ENCODE measurements around the gene DYSF.

Gene DYSF

DNA sequence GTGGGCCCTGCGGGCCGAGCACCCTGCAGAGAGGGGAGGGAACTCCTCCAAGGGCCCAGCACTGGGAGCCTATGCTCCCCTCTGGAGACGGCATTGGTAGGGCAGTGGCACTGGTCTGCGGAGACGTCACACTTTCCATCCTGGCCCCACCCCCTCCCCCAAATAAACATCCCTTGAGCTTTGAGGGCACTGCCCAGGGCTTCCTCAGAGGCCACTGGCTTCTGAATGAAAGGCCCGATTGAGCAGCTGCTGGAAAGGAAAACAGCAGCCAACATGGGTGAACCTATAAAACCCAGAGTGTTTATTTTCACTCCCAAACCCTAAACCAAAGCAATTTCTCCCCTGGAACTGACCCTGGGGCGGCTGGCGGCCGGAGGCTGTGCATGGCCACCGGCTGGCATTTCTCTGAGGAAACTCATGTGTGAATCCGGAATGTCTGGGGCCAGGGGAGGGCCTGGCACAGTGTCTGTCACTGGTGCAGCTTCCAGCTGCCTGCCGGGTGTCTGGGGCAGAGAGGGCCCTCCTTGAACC is 138.9 kb downstream of the DYSF start:
- no peak for DNase-seq (ENCODE audit: low read depth, low spot score)
- no peak overlapping the region for H3K27ac ChIP-seq

DNA sequence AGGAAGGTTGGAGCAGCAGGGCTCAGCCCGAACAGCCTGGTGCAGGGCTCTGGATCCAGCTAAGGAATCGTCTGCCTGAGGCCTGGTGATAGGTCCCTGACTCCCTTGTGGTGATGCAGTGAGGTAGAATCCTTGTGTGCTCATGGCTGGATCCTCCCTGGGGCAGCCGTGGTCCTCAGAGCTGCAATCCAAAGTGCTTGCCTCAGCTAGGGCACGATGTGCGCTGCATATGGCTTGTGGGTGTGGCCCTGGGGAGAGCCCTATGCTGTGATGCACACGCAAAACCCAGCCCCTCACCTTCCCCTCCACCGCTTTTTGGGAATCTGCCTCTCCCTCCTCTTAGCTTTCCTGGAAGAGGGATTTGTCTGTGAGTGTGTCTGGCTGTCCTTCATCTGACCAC is 142.2 kb downstream of the DYSF start:
- no peak overlapping the region for H3K27ac ChIP-seq
- no peak for DNase-seq (ENCODE audit: low read depth, low spot score)

DNA sequence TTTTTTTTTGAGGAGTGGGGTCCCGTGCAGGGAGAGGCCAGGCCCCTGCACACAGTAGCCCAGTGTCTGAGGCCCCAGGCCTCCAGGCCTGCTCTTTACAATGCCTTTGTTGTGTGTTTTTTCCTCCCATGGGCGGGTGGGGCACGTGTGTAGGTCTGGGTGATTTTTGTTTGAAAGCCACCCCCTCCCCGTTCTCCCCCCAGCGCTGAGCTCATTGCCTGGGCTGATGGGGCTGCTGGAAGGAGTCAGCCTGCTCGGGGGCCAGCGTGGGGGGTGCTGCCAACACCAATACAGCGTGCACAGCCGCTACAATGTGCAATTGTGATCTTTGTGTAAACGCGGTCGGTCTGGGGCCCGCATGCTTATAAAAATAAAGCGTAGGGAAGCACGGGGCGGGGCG is 142.7 kb downstream of the DYSF start:
- H3K27ac ChIP-seq = no peak overlapping the region
- no peak for DNase-seq (ENCODE audit: low read depth, low spot score)

- H3K27ac ChIP-seq = no peak overlapping the region
- DNase-seq (ENCODE audit: low read depth, low spot score) = no peak
Measured at GRCh38 chr2:71597756-71598155, 144.4 kb downstream of the DYSF start.

DNA sequence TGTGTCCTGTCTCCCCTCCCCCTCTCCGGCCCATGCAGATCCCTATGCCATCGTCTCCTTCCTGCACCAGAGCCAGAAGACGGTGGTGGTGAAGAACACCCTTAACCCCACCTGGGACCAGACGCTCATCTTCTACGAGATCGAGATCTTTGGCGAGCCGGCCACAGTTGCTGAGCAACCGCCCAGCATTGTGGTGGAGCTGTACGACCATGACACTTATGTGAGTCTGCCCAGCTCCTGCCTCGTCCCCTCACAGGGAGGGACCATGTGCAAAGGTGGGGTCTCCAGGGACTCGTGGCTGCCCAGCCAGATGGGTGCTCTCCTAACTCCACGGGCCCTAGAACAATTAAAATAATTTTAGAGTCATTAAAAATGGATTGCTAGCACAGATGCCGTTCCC is 145.2 kb downstream of the DYSF start:
- no peak overlapping the region for H3K27ac ChIP-seq
- no peak for DNase-seq (ENCODE audit: low read depth, low spot score)

DNA sequence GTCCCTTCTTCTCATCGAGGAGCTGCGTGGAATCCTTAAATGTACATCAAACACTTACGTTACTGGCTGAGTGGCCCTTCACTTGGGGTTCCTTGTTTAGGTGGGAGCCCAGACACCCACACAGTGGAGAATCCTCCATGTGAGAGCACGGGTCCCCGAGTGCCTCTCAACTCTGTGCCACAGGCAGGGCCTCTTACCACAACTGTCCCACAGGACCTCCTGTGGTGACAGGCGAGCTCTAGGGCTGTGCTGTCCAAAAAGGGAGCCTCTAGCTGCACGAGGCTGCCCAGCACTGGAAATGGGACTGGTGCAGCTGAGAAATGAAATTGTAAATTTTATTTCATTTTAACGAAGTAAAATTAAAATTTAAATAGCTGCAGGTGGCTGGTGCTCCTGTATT is 145.7 kb downstream of the DYSF start:
- no peak for DNase-seq (ENCODE audit: low read depth, low spot score)
- no peak overlapping the region for H3K27ac ChIP-seq

DNA sequence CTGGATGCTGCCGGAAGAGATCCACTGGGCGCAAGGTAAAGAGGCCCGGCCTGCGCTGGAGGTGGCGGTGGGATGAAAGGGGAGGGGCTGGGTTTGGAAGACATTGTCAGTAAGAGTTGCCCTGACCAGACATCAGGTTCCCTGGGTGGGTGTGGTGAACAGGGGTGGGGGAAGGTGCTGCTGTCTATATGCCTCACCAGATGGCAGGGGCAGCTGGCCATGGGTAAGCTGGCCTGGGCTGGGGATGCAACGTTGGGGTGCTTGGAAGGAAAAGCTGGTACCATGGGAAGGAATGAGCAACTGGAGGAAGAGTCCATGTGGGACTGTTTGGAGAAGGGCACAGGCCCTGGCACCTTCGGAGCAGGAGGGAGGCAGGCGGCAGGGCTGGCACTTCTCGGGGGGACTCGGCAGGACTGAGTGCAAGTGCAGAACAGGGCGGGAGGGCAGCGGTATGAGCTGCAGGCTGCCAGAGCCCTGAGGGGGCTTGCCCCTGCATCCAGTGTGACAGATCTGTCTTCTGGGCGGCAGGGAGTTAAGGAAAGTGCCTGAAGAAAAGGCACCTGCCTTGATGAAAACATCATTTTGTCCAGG is 146.4 kb downstream of the DYSF start:
- no peak overlapping the region for H3K27ac ChIP-seq
- DNase-seq (ENCODE audit: low read depth, low spot score) = no peak

DNA sequence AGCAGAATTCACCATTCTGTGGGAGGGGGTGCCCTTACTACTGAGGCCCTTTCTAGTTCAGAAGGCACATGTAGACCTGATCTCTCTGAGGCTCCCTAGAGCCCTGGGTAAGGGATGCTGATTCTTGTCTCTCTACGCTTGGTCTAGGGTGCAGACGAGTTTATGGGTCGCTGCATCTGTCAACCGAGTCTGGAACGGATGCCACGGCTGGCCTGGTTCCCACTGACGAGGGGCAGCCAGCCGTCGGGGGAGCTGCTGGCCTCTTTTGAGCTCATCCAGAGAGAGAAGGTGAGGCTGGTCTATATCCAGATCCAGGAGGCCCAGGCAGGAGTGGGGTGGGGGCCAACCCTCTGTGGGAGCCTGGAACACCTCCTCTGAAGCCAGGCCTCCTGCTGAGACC is 147.2 kb downstream of the DYSF start:
- no peak overlapping the region for H3K27ac ChIP-seq
- DNase-seq (ENCODE audit: low read depth, low spot score) = no peak

DNA sequence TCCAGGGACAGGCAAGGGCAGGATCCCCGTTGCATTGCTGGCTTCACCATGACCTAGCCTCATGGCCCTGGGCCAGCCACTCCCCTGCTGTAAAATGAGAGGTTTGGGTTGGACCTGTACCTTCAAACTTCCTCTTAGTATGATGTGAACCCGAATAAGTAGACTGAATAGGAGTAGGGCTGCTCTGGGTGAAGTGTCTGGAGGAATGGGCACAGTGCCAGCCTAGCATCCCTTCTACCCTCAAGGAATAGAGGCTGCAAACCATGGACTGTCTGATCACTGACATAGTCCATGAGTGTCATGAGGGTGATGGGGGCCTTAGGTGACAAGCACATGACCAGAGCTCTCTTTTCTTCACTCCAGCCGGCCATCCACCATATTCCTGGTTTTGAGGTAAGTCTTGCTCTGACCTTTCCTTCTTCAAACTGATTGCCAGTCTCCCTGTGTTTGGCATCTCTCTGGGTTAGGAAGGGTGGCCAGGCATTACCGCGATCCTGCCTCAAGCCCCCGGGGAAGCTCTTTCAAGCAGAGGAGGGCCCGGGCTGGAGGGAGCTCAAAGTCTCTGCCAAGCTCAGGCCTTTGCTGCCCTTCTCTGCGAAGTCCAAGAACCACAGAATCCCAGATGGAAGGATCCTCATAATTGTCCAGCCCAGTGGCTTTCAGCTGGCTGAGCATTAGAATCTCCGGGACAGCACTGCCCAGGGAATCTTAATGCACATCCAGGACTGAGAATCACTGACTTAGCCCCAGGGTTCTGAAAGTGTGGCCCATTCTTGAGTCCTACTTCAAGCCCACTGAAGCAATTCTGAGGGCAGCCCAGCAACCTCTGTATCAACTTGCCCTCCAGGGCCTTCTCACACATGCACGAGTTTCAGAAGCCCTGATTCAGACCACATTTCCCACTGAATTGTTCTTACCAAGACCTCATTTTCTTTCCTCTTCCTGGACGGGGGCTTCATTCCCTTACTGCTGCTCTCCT is 148.1 kb downstream of the DYSF start:
- no peak for DNase-seq (ENCODE audit: low read depth, low spot score)
- no peak overlapping the region for H3K27ac ChIP-seq

DNA sequence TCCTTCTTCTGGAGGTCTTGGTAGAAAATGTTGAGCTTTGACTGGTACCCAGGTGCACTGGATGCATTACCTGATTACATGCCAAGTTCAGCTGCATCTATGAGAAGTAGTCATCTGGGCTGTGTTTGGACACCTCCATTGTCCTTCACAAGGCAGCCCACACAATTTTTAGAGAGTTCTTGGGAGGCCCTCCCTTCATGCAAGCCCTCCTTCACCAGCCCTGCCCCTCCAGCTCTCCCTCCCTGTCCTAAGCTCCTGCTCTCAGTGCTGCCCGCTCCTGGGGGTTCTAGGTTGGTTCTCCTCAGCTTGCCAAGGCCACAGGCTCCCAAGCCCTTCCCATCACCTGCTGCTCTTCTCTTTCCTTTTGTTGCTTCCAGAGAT is 148.7 kb downstream of the DYSF start:
- DNase-seq (ENCODE audit: low read depth, low spot score) = no peak
- no peak overlapping the region for H3K27ac ChIP-seq

DNA sequence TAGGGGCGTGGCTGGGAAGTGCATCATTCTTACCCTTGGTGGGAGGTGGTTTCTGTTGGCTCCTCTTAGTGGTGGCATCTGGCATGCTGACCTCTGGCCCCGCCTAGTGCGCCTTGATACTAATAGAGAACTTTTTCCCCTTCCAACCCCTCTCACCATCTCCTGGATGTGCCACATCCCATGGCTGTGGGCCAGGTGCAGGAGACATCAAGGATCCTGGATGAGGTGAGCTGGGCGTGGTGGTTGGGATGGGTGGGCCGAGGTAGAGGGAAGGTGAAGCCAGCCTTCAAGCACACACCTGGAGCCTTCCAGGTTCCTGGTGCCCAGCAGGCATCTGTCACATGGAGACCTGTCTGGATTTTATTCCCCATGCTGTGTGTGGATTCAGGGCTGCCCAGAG is 149.2 kb downstream of the DYSF start:
- DNase-seq (ENCODE audit: low read depth, low spot score) = no peak
- H3K27ac ChIP-seq = no peak overlapping the region

DNA sequence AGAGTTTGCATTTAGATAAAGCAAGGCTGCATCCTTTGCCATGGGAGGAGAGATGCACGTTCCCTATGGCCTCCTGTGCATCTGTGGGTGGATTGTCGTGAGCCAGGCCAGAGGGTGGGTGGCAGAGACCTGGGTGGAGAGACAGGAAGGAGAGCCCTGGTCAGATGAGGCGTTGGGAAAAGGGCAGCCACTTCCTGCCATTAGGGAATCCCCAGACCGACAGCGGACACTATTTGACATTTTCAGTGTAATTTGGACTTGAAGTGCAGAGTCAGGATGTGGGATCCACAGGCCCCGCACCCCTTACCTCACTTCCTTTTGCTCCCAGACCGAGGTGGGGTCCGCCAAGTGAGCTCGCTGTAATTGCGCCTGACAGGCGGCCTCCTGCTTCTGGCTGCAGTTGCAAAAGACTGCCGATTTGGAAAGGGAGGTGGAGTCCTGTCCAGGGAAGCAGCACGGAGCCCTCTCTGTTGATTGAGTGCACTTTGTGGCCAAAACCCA is 150.0 kb downstream of the DYSF start:
- no peak for DNase-seq (ENCODE audit: low read depth, low spot score)
- no peak overlapping the region for H3K27ac ChIP-seq

- DNase-seq (ENCODE audit: low read depth, low spot score) = no peak
- H3K27ac ChIP-seq = no peak overlapping the region
Measured at GRCh38 chr2:71603851-71604725, 150.7 kb downstream of the DYSF start.

- no peak for DNase-seq (ENCODE audit: low read depth, low spot score)
- no peak overlapping the region for H3K27ac ChIP-seq
Measured at GRCh38 chr2:71604726-71605120, 151.4 kb downstream of the DYSF start.

DNA sequence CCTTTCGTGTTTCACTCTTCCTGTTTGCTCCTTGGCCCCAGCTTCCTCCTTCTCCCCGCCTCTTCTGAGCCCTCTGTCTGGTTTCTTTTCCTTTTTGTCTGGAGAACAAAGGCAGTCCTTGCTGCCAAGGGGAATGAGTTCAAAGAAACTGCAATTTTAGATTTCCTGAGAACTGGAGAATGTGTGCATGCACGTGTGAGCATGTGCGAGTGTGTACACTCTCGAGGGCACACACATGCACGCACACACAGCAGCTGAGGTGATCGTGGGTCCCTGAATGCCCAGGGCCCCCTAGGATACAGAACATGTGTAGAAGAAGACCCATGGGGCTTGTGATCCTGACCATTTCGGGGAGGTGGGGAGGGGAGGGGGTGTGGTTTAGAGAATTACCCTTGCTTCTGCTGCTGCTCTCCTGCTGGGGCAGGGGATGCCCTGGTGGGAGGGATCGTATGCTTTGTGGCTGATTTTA is 151.8 kb downstream of the DYSF start:
- H3K27ac ChIP-seq = no peak overlapping the region
- no peak for DNase-seq (ENCODE audit: low read depth, low spot score)

GRCh38 chr2:71605781-71606241 is 152.4 kb downstream of the DYSF start:
- H3K27ac ChIP-seq = no peak overlapping the region
- no peak for DNase-seq (ENCODE audit: low read depth, low spot score)

GRCh38 chr2:71606244-71606643 is 152.9 kb downstream of the DYSF start:
- DNase-seq (ENCODE audit: low read depth, low spot score) = no peak
- H3K27ac ChIP-seq = no peak overlapping the region

DNA sequence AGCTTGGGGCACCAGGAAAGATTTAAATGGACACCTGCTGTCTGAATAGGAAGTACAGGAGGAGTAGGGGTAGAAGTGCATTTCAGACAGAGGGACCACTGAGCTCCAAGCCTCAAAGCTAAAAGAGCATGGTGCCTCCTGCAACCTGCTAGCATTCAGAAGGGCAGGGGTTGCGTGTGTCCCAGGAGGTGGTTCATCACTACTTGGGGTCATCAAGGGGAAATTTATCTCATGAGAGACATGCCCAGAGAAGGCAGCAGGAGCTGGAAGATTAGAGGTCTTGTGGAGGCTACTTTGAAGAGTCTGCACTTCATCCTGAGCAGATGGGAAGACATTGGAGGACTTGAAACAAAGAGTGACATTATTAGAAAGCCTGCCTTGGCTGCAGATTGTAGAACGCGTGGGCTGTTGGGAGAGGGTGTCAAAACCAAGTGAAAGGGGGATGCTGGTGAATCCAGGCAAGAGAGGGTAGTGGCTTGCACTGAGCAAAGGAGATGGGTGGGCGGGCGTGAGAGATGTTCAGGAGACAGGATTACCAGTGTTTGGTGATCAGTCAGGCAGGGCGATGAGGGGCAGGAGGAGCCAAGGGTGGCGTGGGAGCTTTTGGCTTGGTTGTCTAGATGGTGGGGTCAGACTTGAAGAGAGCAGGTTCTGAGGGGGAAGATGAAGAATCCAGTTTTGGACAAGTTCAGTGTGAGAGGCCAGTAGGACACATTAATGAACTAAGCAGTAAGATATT is 154.0 kb downstream of the DYSF start:
- H3K27ac ChIP-seq = no peak overlapping the region
- DNase-seq (ENCODE audit: low read depth, low spot score) = no peak

DNA sequence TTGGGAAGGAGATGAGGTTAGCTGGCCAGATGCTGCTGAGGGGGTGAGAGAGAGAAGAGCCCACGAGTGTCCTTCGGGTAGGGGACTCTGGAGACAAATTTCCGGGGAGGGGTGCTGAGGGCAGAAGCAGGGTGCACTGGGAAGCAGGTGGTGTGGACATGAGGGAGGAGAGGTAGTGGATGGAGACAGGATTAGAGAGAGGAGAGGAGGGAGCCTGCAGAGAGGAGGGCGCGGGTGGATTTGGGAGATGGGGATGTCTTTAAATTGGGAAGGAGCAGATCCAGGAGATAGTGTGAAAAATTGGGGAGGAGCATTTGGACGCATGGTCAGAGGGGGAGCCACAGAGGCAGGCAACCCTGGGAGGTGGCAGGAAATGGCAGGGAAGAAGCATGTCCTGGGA is 154.7 kb downstream of the DYSF start:
- DNase-seq (ENCODE audit: low read depth, low spot score) = no peak
- no peak overlapping the region for H3K27ac ChIP-seq

DNA sequence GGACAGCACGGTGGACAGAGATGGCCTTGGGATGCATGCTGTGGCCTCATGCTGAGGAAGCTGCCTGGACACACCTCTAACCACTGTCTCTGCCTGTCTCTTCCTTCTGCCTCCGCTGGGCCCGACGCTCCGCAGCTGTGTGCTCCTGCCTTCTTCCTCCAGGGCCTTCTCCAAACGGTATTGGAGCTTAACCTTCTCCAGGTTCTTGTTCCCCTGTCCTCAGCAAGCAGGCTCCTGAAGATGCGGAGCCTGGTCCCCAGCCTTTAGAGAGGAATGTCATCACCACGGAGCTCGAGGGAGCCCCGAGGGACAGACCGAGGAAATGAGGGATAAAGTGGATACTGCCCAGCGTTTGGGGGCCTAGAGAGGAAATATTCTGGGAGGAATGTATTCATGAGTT is 155.1 kb downstream of the DYSF start:
- no peak overlapping the region for H3K27ac ChIP-seq
- DNase-seq (ENCODE audit: low read depth, low spot score) = no peak

Data from epithelial cell of prostate (primary cell).